G401.6 (cell line): ENCODE measurements around the gene CPN1.

Experiments
- FAIRE-seq: peaks from 2 replicates; lab custom pipeline; 2012; peaks lifted over from hg19 to GRCh38; lab: Jason Lieb, UNC

CPN1 gene

GRCh38 chr10:99995713-99996112 lies 86.0 kb downstream of the CPN1 start:
- FAIRE-seq, result no peak

GRCh38 chr10:99995269-99995668 lies 86.4 kb downstream of the CPN1 start:
- no peak for FAIRE-seq

- no peak for FAIRE-seq
Measured at GRCh38 chr10:99994801-99995200, 86.9 kb downstream of the CPN1 start.

GRCh38 chr10:99993701-99994689 lies 87.7 kb downstream of the CPN1 start:
- FAIRE-seq, result no peak
